T-helper 22 cell (primary cell): ENCODE measurements around the gene RGL3.
"Not testable (repeated sequence)": the region's sequence is repeated elsewhere in the genome, so short reads cannot be mapped to it uniquely, and the experiment has no call there.

Experiments used
- DNase-seq: peaks from one replicate; pipeline ENCODE4 v3.0.0-alpha.2; 2020; ENCODE audit warnings: low read depth

Gene RGL3

DNA sequence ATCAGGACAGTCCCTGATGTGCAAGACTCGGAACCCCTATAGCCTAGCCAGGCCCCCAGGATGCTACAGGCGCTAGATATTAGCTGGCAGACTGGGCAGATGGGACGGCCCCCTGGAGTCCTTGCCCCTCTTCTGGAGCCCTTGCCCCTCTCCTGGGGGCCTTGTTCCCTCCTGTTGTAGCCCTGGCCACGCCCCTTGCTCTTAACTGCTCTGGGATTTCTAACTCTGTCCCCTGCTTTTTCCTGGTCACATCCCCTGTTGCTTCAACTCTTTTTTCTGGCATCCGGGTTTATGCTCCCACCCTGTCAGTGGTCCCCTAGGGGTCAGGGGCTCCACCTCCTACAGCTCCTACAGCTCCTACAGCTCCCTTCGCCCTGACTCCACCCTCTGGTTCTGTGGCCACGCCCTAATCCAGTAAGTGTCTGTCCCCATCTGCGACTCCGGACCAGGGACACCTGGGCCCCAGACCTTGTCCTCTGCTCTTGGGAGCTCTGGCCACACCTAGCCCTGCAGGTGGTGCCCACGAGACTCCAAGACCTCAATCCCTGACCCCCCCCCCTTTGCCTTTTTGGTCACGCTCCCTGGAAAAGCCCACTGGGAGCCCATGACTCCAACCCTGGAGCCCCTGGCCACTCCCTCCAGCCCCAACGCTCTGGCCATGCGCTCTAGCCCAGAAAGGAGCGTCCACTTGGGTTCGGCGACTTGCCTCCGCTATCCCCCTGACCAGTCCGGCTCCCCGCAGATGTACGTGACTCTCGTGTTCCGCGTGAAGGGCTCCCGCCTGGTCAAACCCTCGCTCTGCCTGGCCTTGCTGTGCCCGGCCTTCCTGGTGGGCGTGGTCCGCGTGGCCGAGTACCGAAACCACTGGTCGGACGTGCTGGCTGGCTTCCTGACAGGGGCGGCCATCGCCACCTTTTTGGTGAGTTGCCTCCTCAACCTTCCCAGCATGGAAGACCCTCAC is 57.1 kb downstream of the RGL3 start:
- DNase-seq, result no peak

DNA sequence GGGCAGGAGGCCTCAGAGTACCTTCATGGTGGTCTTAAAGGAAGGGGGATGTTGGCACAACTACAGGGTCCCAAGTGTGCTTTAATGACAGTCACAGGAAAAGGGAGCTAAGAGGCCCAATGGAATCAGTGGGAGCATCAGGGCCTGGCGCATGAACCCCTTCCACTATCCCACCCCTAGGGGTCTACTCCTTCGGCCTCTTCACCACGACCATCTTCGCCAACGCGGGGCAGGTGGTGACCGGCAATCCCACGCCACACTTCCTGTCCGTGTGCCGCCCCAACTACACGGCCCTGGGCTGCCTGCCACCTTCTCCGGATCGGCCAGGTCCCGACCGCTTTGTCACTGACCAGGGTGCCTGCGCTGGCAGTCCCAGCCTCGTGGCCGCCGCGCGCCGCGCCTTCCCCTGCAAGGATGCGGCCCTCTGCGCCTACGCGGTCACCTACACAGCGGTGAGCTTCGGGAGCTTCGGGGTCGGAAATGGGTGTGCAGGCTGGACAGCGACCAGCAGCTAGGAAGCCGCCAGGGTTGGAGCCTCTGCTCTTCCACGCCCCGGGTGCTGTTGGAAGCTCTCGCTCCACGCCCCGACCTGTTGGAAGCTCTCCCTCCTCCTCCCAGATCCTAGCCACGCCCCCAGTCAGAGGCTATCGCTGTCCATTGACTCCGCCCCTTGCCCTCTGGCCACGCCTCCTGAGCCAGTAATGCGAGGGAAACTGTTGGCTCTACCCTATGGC is 57.9 kb downstream of the RGL3 start:
- DNase-seq, result no peak

DNA sequence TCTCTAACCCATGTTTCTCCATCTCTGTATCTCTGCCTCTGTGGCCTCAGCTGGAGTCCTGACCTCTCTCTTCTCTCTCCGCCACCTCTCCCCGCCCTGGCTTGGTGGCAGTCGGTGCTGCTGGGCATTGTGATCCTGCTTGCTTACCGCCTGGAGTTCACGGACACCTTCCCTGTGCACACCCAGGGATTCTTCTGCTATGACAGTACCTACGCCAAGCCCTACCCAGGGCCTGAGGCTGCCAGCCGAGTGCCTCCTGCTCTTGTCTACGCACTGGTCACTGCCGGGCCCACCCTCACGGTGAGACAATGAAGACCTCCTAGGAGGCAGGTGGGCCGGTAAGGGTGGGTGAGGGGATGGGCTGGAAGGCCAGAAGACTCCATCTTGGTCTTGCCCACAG is 59.7 kb downstream of the RGL3 start:
- DNase-seq, result no peak

GRCh38 chr19:11356676-11357550 is 62.2 kb downstream of the RGL3 start:
- DNase-seq, result no peak

- no peak for DNase-seq
Measured at GRCh38 chr19:11356074-11356397, 63.1 kb downstream of the RGL3 start.

- peak; percentile 72 for DNase-seq
Measured at GRCh38 chr19:11355160-11356073, 63.7 kb downstream of the RGL3 start, which contains the start of gene PLPPR2. Gene PLPPR2, plus strand, starts transcription at chr19:11355432. Its CDS starts 2,242 bp downstream, at chr19:11357674.

- DNase-seq, result not testable (repeated sequence)
Measured at GRCh38 chr19:11354102-11354501, 65.0 kb downstream of the RGL3 start.

GRCh38 chr19:11349171-11349570 is 69.9 kb downstream of the RGL3 start:
- no peak for DNase-seq

DNA sequence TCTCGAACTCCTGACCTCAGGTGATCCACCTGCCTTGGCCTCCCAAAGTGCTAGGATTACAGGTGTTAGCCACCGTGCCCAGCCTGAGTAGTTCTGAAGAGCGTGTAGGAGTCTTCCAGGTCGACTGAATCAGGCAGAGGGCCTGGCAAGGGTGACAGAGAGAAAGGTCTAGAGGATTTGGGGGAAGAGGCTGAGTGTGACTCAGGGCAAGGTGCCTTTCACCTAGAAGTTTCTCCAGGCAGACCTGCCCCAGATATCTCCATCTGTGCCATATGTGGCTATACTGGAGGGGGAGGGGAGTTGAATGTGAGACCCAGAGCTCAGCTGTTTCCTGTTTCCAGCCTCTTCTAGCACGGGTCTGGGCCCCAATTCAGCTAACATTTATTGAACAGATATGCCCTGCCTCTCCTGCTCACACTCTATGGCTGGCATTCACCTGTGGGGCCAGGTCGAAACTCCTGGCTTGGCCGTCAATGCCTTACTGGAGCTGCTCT is 71.5 kb downstream of the RGL3 start:
- no peak for DNase-seq

- peak; percentile 97 for DNase-seq
Measured at GRCh38 chr19:11346104-11346940, 72.8 kb downstream of the RGL3 start, which contains the start of the genes CCDC159 and TMEM205. Gene CCDC159, plus strand, starts transcription at chr19:11346519. Its CDS starts 88 bp downstream, at chr19:11346607. Gene TMEM205, minus strand, starts transcription at chr19:11346268. Its CDS starts 649 bp downstream, at chr19:11345619.

DNA sequence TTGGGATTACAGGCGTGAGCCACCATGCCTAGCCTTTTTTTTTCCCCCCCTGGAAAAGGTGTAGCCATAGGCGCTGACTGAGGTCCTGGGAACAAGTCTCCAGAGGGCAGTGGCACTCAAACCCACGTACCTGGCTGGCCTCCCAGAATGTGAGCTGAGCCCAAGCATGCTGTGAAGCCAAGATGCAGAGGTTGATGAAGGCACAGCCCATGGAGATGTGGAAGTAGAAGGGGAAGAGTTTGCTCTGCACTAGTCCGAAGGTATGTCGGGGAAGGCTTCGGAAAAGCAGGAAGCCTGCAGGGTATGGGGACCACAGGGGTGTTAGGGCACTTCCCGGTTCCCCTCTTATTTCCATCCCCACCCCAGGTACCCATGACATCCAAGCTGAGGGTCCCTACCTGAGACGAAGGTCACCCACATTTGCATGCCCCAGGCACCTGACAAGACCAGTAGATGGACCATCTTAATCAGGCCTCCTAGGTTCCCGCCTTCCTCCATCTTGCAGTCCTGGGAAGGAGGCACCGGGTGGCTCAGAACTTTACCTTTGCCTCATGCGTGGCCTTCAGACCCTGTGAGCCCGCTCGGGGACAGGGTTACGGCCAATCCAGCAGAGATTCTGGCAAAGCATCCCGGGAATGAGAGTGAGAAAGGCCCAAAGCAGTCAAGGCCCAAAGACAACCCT is 73.9 kb downstream of the RGL3 start:
- no peak for DNase-seq
